OCI-LY1 (cell line): ENCODE results near the gene B3GALT5.

ENCODE experiments used
- EZH2 ChIP-seq: fragments of 200-600 bp; sonication (generic), shearing (Covaris generic); IDR thresholded peaks from 2 replicates; pipeline ENCODE4 v1.8.0; 2017; ENCODE audit warnings: borderline replicate concordance, mixed run types, mild to moderate bottlenecking, antibody characterized with exemption, low read length, moderate library complexity, mixed read lengths
- TF ChIP-seq, protein P1 (sequence below): fragments of 200-600 bp; sonication (generic), shearing (Covaris generic); IDR thresholded peaks from 2 replicates; pipeline ENCODE4 v1.5.1; 2017; ENCODE audit warnings: mild to moderate bottlenecking, antibody characterized with exemption, low read length, moderate library complexity, mixed read lengths

DNA sequence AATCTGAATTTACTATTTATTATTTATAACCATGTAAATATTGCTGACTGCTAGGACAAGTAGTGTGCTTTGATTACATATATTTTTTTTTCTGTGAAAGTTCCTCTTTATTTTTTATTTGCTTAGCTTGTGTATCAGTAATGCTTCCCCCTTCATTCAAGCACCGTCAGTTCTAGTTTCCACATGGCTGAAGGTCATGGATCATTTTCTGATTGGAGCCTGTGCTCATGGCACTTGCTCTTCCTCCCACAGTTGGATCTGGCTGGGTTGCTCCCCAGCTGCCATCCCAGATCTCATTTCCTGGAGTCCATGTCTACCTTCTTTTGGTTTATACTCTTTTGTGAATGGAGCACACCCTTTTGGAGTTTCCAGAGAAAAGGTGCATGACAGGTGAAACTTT is 75.3 kb downstream of the B3GALT5 start:
- TF ChIP-seq, protein P1, sequence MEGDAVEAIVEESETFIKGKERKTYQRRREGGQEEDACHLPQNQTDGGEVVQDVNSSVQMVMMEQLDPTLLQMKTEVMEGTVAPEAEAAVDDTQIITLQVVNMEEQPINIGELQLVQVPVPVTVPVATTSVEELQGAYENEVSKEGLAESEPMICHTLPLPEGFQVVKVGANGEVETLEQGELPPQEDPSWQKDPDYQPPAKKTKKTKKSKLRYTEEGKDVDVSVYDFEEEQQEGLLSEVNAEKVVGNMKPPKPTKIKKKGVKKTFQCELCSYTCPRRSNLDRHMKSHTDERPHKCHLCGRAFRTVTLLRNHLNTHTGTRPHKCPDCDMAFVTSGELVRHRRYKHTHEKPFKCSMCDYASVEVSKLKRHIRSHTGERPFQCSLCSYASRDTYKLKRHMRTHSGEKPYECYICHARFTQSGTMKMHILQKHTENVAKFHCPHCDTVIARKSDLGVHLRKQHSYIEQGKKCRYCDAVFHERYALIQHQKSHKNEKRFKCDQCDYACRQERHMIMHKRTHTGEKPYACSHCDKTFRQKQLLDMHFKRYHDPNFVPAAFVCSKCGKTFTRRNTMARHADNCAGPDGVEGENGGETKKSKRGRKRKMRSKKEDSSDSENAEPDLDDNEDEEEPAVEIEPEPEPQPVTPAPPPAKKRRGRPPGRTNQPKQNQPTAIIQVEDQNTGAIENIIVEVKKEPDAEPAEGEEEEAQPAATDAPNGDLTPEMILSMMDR, result no peak
- no peak for TF ChIP-seq EZH2
